GM19452 (cell line): ENCODE measurements around the gene ANKHD1.
"Not testable (repeated sequence)": the region's sequence is repeated elsewhere in the genome, so short reads cannot be mapped to it uniquely, and the experiment has no call there.

Source experiments
- ATAC-seq: cut with Tn5 transposase; IDR thresholded peaks from one replicate; pipeline ENCODE4 v1.9.1; 2021; ENCODE audit not compliant: unreplicated experiment

Gene ANKHD1

GRCh38 chr5:140579188-140579747 lies 177.6 kb downstream of the ANKHD1 start:
- not testable (repeated sequence) for ATAC-seq

- no peak for ATAC-seq
These were observed 185.9 kb downstream of the ANKHD1 start for GRCh38 chr5:140587495-140587894.

- ATAC-seq: no peak
These were observed 186.9 kb downstream of the ANKHD1 start for GRCh38 chr5:140588311-140589070.
